Psoas muscle (tissue), 8 donors: ENCODE measurements around the gene SIRPA. TPM values are rescaled to one million over a fixed set of nuclear protein-coding genes. Genes with fewer than 3 reads are reported as not detected.
A peak's percentile ranks its signal among the peaks of the same experiment; 100 is the strongest.

Source experiments
- ATAC-seq, 4 donors: fragments of 200-7000 bp; cut with Tn5 transposase; one replicate each; pipeline ENCODE4 v1.9.1; 2020; ENCODE audit warnings: moderate library complexity in 3 of 4, mild to moderate bottlenecking in 2 of 4
- DNase-seq, 2 donors: peaks; one replicate each; pipeline ENCODE4 v3.0.0-alpha.2; 2020
- H3K27ac ChIP-seq: fragments of 200-600 bp; one replicate; pipeline ENCODE4 v1.8.0; 2022
- H3K27me3 ChIP-seq, 3 donors: fragments of 200-600 bp in 1 of 3; one replicate each; pipeline versions ENCODE4 v1.6.1 to v1.8.0; 2013 to 2022; ENCODE audit warnings: low read length in 2 of 3, mild to moderate bottlenecking in 2 of 3, moderate library complexity in 1 of 3; ENCODE audit not compliant: insufficient read depth in 3 of 3
- H3K36me3 ChIP-seq, 2 donors: fragments of 200-600 bp in 1 of 2; one replicate each; pipeline versions ENCODE4 v1.6.1 to v1.8.0; 2013 to 2022; ENCODE audit warnings: low read depth in 1 of 2, mild to moderate bottlenecking in 1 of 2, moderate library complexity in 1 of 2; ENCODE audit not compliant: insufficient read depth in 1 of 2
- H3K4me1 ChIP-seq: fragments of 200-600 bp; one replicate; pipeline ENCODE4 v1.8.0; 2022
- H3K4me3 ChIP-seq: fragments of 200-600 bp; one replicate; pipeline ENCODE4 v1.8.0; 2022; ENCODE audit warnings: mild to moderate bottlenecking
- H3K9me3 ChIP-seq: fragments of 200-600 bp; one replicate; pipeline ENCODE4 v1.8.0; 2022
- WGBS, 3 donors: extraction: QIAGEN DNeasy Blood & Tissue Kit; methylation state at CpG; one replicate each; pipeline versions ENCODE4 v1.1.6 to v1.1.7; 2013; 5-methylcytosine and 5-hydroxymethylcytosine counted together
- intact Hi-C, 2 donors: fragments of 100-400 bp; cut with DNase I; formaldehyde crosslinking; loops; one replicate each; pipeline versions ENCODE4 v1.11.0 to v1.14.2; 2022
- polyA plus RNA-seq, 3 donors: library from polyadenylated mRNA; stranded (reverse); fragments of 200-250 nt; gene quantifications; one replicate each; pipeline ENCODE4 v1.2.3, GENCODE V29; 2013
- total RNA-seq, 4 donors: library from RNA; stranded (reverse); fragmentation: NEBNext Ultra II Directional in 2 of 4; extraction: Animal tissue kit (Norgen Biotek cat#: 25700) in 2 of 4; gene quantifications; one replicate each; pipeline versions ENCODE4 v1.2.1 to v1.2.4, GENCODE V29; 2021 to 2023
- TF ChIP-seq, protein P1 (sequence below): fragments of 200-600 bp; IDR thresholded peaks from one replicate; pipeline ENCODE4 v1.8.0; 2022; ENCODE audit warnings: antibody characterized with exemption
- donor health status: healthy with polysubstance abuse.
- donor health status: DM: no; HTN: no; CAD: no; lungs with moderate emphysema.
- donor health status: Bipolar disorder and iron deficiency.
- donor health status: healthy.
- donor health status: DM: yes; HTN: yes; CAD: no.
- donor health status: DM: no; HTN: no; CAD: no.
- donor health status: DM: no; HTN: no; CAD: no.
- donor health status: DM: yes; HTN: yes; CAD: no.

SIRPA gene
- total and polyA plus RNA-seq, 7 donors, result 6.2 to 42.9 (median 15.3) TPM

DNA sequence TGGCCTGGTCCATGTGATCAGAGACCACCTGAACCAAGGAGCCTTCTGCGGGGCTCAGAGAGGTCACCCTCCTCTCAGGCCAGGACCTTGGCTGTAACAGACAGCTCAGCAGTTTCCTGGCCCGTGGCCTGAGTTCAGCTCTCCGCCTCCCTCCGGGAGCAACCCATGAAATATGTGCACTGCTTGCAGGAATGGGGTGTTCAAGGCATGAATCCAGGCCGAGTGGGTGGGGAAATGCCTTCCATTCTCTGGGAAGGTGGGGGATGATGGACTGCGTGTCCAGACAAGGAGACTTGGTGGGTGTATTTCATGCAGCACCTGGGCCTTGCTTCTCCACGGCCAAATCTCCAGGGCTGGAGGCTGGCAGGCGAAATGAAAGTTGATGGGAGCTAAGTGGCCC, 46.0 kb downstream of the SIRPA start:
- no peaks in the 10 kb centered on the region for H3K9me3 ChIP-seq
- DNase-seq (peak; percentile 72 to 73), ATAC-seq (peak in 2 of 4 donors; percentile 21 to 56)
- peaks cover 56% of the 10 kb centered on the region for H3K4me1 ChIP-seq
- peaks cover 0 to 3% (median 0%) of the 10 kb centered on the region in 3 donors for H3K27me3 ChIP-seq
- intact Hi-C loops, result loop anchor here in 1 of 2 donors (5.0 kb wide), 1 partner anchor 44 kb away; the partner anchor contains the start of gene SIRPA
- H3K36me3 ChIP-seq, result peaks cover 0 to 6% of the 10 kb centered on the region in 2 donors
- TF ChIP-seq, protein P1, sequence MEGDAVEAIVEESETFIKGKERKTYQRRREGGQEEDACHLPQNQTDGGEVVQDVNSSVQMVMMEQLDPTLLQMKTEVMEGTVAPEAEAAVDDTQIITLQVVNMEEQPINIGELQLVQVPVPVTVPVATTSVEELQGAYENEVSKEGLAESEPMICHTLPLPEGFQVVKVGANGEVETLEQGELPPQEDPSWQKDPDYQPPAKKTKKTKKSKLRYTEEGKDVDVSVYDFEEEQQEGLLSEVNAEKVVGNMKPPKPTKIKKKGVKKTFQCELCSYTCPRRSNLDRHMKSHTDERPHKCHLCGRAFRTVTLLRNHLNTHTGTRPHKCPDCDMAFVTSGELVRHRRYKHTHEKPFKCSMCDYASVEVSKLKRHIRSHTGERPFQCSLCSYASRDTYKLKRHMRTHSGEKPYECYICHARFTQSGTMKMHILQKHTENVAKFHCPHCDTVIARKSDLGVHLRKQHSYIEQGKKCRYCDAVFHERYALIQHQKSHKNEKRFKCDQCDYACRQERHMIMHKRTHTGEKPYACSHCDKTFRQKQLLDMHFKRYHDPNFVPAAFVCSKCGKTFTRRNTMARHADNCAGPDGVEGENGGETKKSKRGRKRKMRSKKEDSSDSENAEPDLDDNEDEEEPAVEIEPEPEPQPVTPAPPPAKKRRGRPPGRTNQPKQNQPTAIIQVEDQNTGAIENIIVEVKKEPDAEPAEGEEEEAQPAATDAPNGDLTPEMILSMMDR, result no peak
- H3K4me3 ChIP-seq, result no peak overlapping the region
- H3K27ac ChIP-seq, result peak overlapping the region; percentile 7
- 16 to 23% (median 21%) methylated on average over 8 of the region's 8 CpGs for WGBS, 3 donors

DNA sequence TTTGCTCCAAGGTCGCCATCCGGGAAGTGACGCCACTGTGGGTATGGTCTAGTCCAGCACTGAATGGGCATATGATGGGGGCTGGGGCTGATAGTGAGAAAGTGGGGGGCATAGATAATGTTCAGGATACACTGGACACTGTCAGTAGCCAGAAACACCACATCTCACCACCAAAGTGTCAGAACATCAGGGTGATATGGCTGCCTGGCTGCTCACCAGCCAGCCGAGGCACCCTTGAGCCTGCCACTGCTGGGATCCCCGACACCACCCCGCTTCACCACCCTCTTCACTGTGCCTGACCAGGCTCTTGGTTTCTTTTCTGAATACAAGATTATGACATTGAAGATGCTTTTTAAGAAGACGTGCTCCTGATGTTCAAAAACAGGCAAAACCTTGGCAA, 46.9 kb downstream of the SIRPA start:
- no peaks in the 10 kb centered on the region for H3K9me3 ChIP-seq
- H3K36me3 ChIP-seq, result peaks cover 0 to 6% of the 10 kb centered on the region in 2 donors
- intact Hi-C loops, result loop anchor here in 1 of 2 donors (5.0 kb wide), 1 partner anchor 45 kb away; the partner anchor contains the start of gene SIRPA
- H3K4me3 ChIP-seq, result no peak overlapping the region
- 90 to 93% (median 93%) methylated on average over 7 of the region's 7 CpGs for WGBS, 3 donors
- DNase-seq (no peak), ATAC-seq (no peak)
- TF ChIP-seq, protein P1, result no peak
- H3K27ac ChIP-seq, result no peak overlapping the region
- H3K4me1 ChIP-seq, result peaks cover 61% of the 10 kb centered on the region
- peaks cover 0 to 3% (median 0%) of the 10 kb centered on the region in 3 donors for H3K27me3 ChIP-seq

DNA sequence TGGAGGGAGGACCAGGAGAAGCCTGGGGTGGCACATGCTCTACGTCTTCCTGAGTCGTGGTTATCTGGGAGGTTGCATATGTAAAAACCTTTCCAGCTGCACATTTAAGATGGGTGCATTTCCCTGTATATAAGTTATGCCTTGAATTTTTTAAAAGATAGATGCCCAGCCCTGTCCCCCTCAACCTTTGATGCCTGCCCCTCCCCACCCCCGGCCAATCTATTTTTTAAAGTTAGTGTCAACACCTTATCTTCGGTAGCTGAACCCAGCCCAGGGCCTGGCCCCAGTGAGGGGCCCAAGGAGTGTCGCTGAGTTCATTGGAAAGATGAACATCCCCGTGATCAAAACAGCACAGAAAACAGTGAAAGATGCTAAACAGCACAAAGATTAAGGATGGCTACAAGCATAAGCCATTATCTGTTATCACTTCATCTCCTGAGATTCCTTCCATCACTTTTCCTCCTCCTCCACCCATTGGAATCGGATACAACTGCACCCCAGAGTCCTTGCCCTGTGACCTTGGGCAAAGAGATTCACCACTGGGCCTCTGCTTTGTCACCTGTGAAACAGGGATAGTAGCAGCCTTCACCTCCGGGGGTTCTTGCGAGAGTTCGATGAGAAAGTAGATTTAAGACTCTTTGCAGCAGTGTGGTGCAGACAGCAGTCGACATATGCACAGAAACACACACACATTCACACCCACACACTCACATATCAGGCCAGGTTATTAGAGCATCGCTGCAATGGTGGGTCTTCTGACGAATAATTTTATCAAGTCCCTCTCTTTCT, 47.5 kb downstream of the SIRPA start:
- Histone ChIP-seq H3K27me3 (peaks cover 0 to 3% (median 0%) of the 10 kb centered on the region in 3 donors), H3K36me3 (no peaks in the 10 kb centered on the region), H3K9me3 (no peaks in the 10 kb centered on the region), H3K4me1 (peaks cover 61% of the 10 kb centered on the region), H3K27ac (no peak overlapping the region), H3K4me3 (no peak overlapping the region)
- intact Hi-C loops, result loop anchor here in 1 of 2 donors (5.0 kb wide), 1 partner anchor 45 kb away; the partner anchor contains the start of gene SIRPA
- ATAC-seq (no peak), DNase-seq (no peak)
- WGBS, 3 donors, result 87 to 90% (median 88%) methylated on average over 13 of the region's 13 CpGs
- TF ChIP-seq, protein P1, result no peak

DNA sequence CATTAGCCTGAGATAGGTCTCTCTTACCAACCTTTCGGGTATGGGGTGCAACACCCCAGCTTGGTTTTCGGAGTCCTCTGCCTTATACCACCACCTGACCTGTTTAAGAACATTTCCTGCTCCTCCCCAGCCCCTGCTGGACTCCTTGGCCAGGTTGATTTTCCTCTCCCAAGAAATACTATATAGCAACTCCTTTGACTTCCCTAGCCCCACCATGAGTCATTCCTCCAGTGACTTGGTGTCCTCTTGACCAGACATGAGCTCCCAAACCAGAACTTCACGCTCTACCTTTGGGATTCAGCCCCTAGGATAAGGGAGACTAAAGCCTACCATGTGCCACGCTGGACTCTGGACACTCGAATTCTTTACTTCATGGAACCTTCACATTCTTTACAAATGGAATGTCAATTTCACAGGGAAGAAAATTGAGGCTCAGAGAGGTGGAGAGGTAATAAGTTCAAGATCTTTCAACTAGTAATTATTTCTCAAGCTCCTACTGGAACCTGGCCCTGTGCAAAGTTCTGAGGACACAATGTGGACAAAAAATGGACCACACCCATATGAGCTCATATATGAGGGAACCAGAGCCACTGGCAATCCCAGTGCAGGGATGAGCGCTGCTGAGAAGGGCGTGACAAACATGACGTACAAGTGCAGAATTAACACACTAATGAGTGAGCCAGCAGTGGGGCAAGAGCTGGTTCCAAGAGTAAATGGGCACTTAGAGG, 48.2 kb downstream of the SIRPA start:
- DNase-seq (peak; percentile 64 to 77), ATAC-seq (peak in 2 of 4 donors; percentile 29 to 44)
- Histone ChIP-seq H3K4me1 (peaks cover 63% of the 10 kb centered on the region), H3K27me3 (peaks cover 0 to 3% (median 0%) of the 10 kb centered on the region in 3 donors), H3K36me3 (no peaks in the 10 kb centered on the region), H3K9me3 (no peaks in the 10 kb centered on the region), H3K4me3 (no peak overlapping the region), H3K27ac (no peak overlapping the region)
- intact Hi-C loops, result loop anchor here in 1 of 2 donors (5.0 kb wide), 1 partner anchor 46 kb away; the partner anchor contains the start of gene SIRPA
- TF ChIP-seq, protein P1, result no peak
- WGBS, 3 donors, result 79 to 81% (median 80%) methylated on average over 8 of the region's 8 CpGs
